ENCODE measurements around the gene OR51B4. TPM values are rescaled to one million over a fixed set of nuclear protein-coding genes. Genes with fewer than 3 reads are reported as not detected.

Gene OR51B4
- total and polyA plus RNA-seq, 7 donors = not detected

GRCh38 chr11:5293028-5293427 is 8.7 kb downstream of the OR51B4 start:
- H3K27me3 ChIP-seq (ENCODE audit: insufficient read depth in 3 of 3, low read length in 2 of 3) = no peaks in the 10 kb centered on the region
- H3K9me3 ChIP-seq = no peaks in the 10 kb centered on the region
- ATAC-seq (no peak), DNase-seq (no peak)
- 85 to 95% (median 90%) methylated on average over 8 of the region's 8 CpGs for WGBS, 3 donors
- no peaks in the 10 kb centered on the region for H3K36me3 ChIP-seq (ENCODE audit: insufficient read depth in 1 of 2, low read depth in 1 of 2)
- no peak overlapping the region for H3K27ac ChIP-seq
- intact Hi-C loops (cut with DNase I) = no loop called here
- no peak for TF ChIP-seq CTCF (IDR thresholded peaks at IDR 0.05)
- no peak overlapping the region for H3K4me3 ChIP-seq
- no peaks in the 10 kb centered on the region for H3K4me1 ChIP-seq

- ATAC-seq (no peak), DNase-seq (no peak)
- Histone ChIP-seq H3K9me3 (no peaks in the 10 kb centered on the region), H3K27ac (no peak overlapping the region), H3K4me3 (no peak overlapping the region), H3K4me1 (no peaks in the 10 kb centered on the region), H3K36me3 (ENCODE audit: insufficient read depth in 1 of 2, low read depth in 1 of 2) (no peaks in the 10 kb centered on the region), H3K27me3 (ENCODE audit: insufficient read depth in 3 of 3, low read length in 2 of 3) (no peaks in the 10 kb centered on the region)
- intact Hi-C loops (cut with DNase I) = no loop called here
- no peak for TF ChIP-seq CTCF (IDR thresholded peaks at IDR 0.05)
- WGBS, 3 donors = 62 to 75% (median 70%) methylated on average over 1 of the region's 1 CpG
Observed at GRCh38 chr11:5291207-5291838, 10.4 kb downstream of the OR51B4 start.

- TF ChIP-seq CTCF (IDR thresholded peaks at IDR 0.05) = no peak
- no peak for DNase-seq
Observed at GRCh38 chr11:5290106-5290505, 11.6 kb downstream of the OR51B4 start.

GRCh38 chr11:5289696-5290095 is 12.1 kb downstream of the OR51B4 start:
- H3K4me3 ChIP-seq = no peak overlapping the region
- TF ChIP-seq CTCF (IDR thresholded peaks at IDR 0.05) = no peak
- no peak overlapping the region for H3K27ac ChIP-seq
- H3K4me1 ChIP-seq = no peaks in the 10 kb centered on the region
- ATAC-seq (no peak), DNase-seq (no peak)
- no peaks in the 10 kb centered on the region for H3K36me3 ChIP-seq (ENCODE audit: insufficient read depth in 1 of 2, low read depth in 1 of 2)
- intact Hi-C loops (cut with DNase I) = no loop called here
- no peaks in the 10 kb centered on the region for H3K9me3 ChIP-seq
- no peaks in the 10 kb centered on the region for H3K27me3 ChIP-seq (ENCODE audit: insufficient read depth in 3 of 3, low read length in 2 of 3)

More at GRCh38 chr11:5290106-5290505, 11.6 kb downstream of the OR51B4 start:
- Histone ChIP-seq H3K4me3 (no peak overlapping the region), H3K4me1 (no peaks in the 10 kb centered on the region), H3K27ac (no peak overlapping the region), H3K9me3 (no peaks in the 10 kb centered on the region), H3K36me3 (ENCODE audit: insufficient read depth in 1 of 2, low read depth in 1 of 2) (no peaks in the 10 kb centered on the region), H3K27me3 (ENCODE audit: insufficient read depth in 3 of 3, low read length in 2 of 3) (no peaks in the 10 kb centered on the region)
- 80 to 88% (median 88%) methylated on average over 1 of the region's 1 CpG for WGBS, 3 donors
- no peak for ATAC-seq
- intact Hi-C loops (cut with DNase I) = no loop called here

Data from psoas muscle (tissue), 8 donors.